Right lobe of liver (tissue), 6 donors: ENCODE data around the gene CWC27. TPM values are rescaled to one million over a fixed set of nuclear protein-coding genes. Genes with fewer than 3 reads are reported as not detected.

ENCODE experiments used
- ATAC-seq, 4 donors: fragments of 200-7000 bp; cut with Tn5 transposase; one replicate each; pipeline ENCODE4 v1.9.1; 2020; ENCODE audit warnings: mild to moderate bottlenecking in 4 of 4, moderate library complexity in 4 of 4
- DNase-seq, 3 donors: peaks; one replicate each; pipeline ENCODE4 v3.0.0-alpha.2; 2020
- H3K27ac ChIP-seq, 3 donors: fragments of 200-600 bp; one replicate each; pipeline ENCODE4 v1.8.0; 2022
- H3K27me3 ChIP-seq, 2 donors: fragments of 200-600 bp; one replicate each; pipeline ENCODE4 v1.8.0; 2022
- H3K36me3 ChIP-seq, 4 donors: fragments of 200-600 bp; sonication (generic) in 1 of 4; one replicate each; pipeline versions ENCODE4 v1.5.1 to v1.8.0; 2017 to 2022; ENCODE audit warnings: control low read depth in 1 of 4
- H3K4me1 ChIP-seq, 4 donors: fragments of 200-600 bp; sonication (generic) in 1 of 4; one replicate each; pipeline versions ENCODE4 v1.5.1 to v1.8.0; 2017 to 2022; ENCODE audit warnings: control low read depth in 1 of 4
- H3K4me3 ChIP-seq, 3 donors: fragments of 200-600 bp; one replicate each; pipeline ENCODE4 v1.8.0; 2022
- H3K9me3 ChIP-seq, 4 donors: fragments of 200-600 bp; sonication (generic) in 1 of 4; one replicate each; pipeline versions ENCODE4 v1.5.1 to v1.8.0; 2017 to 2022; ENCODE audit warnings: control low read depth in 1 of 4
- CTCF ChIP-seq, 4 donors: fragments of 200-600 bp in 3 of 4; fragments of 450-650 bp in 1 of 4; IDR thresholded peaks; one replicate each; pipeline versions ENCODE4 v1.5.1 to v1.8.0; 2016 to 2022; ENCODE audit warnings: antibody characterized with exemption in 4 of 4, mild to moderate bottlenecking in 2 of 4
- POLR2A ChIP-seq: fragments of 450-650 bp; IDR thresholded peaks from one replicate; pipeline ENCODE4 v1.6.1; 2017; ENCODE audit warnings: antibody characterized with exemption, mild to moderate bottlenecking
- WGBS: methylation state at CpG from one replicate; pipeline ENCODE4 v1.1.6; 2018; ENCODE audit warnings: low coverage, low lambda C conversion rate; ENCODE audit not compliant: insufficient coverage; ENCODE audit errors: missing lambda C conversion rate; 5-methylcytosine and 5-hydroxymethylcytosine counted together
- intact Hi-C, 2 donors: fragments of 100-400 bp; cut with DNase I; formaldehyde crosslinking; loops; one replicate each; pipeline versions ENCODE4 v1.11.2 to v1.14.1; 2022
- total RNA-seq, 6 experiments: library from RNA; depleted of rRNA in 2 of 6; stranded (reverse); fragments of >200 nt in 2 of 6; fragmentation: NEBNext Ultra II Directional in 3 of 6; extraction: Animal tissue kit (Norgen Biotek cat#: 25700) in 3 of 6; gene quantifications; one replicate each; pipeline versions ENCODE4 v1.1.0 to v1.2.4, GENCODE V29; 2016 to 2023
- donor health status: DM: no; HTN: yes; CAD: no.
- donor health status: DM: no; HTN: no; CAD: no.
- donor health status: DM: no; HTN: no; CAD: no.
- donor health status: DM: no; HTN: yes; CAD: no.
- donor health status: DM: no; HTN: yes; CAD: no.

The CWC27 gene
- total RNA-seq, 6 experiments from 2014 or later = 5.8 to 7.3 (median 6.8) TPM

DNA sequence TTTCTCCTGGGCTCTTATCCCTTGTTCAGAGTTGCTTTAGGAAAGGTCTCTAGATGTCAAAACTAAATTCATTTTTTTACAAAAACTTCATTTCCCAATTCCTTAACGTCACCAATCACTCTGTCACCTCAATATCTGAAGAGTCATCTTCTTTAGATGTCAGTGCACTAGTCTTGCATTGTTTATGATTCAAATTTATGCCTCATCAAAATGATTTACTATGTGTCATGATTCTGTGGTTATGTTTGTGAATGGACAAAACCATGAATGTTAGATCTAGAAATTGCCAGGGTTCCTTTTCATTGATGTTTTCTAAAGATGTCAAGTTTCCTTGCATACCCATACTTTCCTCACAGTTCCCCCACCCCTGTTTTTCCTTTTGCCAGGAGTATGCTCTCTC lies 21.5 kb downstream of the CWC27 start:
- TF ChIP-seq POLR2A (no peak), CTCF (IDR thresholded peaks at IDR 0.05) (no peak)
- Histone ChIP-seq H3K36me3 (no peaks in the 10 kb centered on the region), H3K27me3 (no peaks in the 10 kb centered on the region), H3K9me3 (no peaks in the 10 kb centered on the region), H3K4me3 (no peak overlapping the region), H3K4me1 (no peaks in the 10 kb centered on the region), H3K27ac (no peak overlapping the region)
- WGBS = 89% methylated on average over 1 of the region's 1 CpG
- no peak for DNase-seq
- ATAC-seq = no peak
- intact Hi-C loops = no loop called here

DNA sequence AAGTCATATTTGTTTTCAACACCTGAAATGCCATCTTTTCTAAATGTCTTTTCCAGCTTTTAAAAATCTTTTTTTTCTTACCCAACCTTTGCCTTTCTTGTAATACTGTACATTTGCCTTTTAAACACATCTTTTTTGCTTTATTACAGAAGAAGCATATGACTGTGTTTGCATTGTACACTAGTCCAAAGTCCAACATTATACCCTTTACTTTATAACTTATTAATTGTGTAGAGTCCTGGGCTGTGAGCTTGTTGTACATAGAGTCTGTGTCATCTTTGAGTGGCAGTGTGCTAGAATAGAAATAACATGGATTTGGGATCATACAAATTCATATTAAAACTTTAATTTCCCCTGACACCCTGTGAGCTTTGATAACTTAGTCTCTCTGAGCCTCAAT lies 23.7 kb downstream of the CWC27 start:
- H3K27me3 ChIP-seq = no peaks in the 10 kb centered on the region
- H3K4me1 ChIP-seq = no peaks in the 10 kb centered on the region
- ATAC-seq = no peak
- no peaks in the 10 kb centered on the region for H3K36me3 ChIP-seq
- H3K27ac ChIP-seq = no peak overlapping the region
- intact Hi-C loops = no loop called here
- TF ChIP-seq CTCF (IDR thresholded peaks at IDR 0.05) = no peak
- no peak for TF ChIP-seq POLR2A
- no peak for DNase-seq
- H3K4me3 ChIP-seq = no peak overlapping the region
- no peaks in the 10 kb centered on the region for H3K9me3 ChIP-seq

GRCh38 chr5:64794053-64794770 lies 25.5 kb downstream of the CWC27 start:
- Histone ChIP-seq H3K9me3 (no peaks in the 10 kb centered on the region), H3K4me1 (no peaks in the 10 kb centered on the region), H3K4me3 (no peak overlapping the region), H3K27ac (no peak overlapping the region), H3K36me3 (no peaks in the 10 kb centered on the region), H3K27me3 (no peaks in the 10 kb centered on the region)
- TF ChIP-seq CTCF (IDR thresholded peaks at IDR 0.05) (no peak), POLR2A (no peak)
- no peak for ATAC-seq
- intact Hi-C loops = no loop called here
- DNase-seq = no peak
- 69% methylated on average over 3 of the region's 3 CpGs for WGBS

DNA sequence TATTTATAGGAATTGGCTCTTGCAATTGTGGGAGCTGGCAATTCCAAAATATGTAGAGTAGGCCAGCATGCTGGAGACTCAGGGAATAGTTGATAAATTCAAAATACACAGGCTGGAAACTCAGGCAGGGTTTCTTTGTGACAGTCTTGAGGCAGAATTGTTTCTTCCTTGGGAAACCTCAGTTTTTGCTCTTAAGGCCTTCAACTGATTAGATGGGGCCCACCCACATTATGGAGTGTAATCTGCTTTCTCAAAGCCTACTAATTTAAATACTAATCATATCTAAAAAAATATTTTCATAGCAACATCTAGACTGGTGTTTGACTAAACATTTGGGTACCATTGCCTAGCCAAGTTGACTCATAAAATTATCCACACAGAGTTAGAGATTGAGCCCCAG lies 27.6 kb downstream of the CWC27 start:
- TF ChIP-seq POLR2A (no peak), CTCF (IDR thresholded peaks at IDR 0.05) (no peak)
- no peak overlapping the region for H3K27ac ChIP-seq
- no peaks in the 10 kb centered on the region for H3K27me3 ChIP-seq
- H3K9me3 ChIP-seq = no peaks in the 10 kb centered on the region
- H3K4me3 ChIP-seq = no peak overlapping the region
- DNase-seq = no peak
- no peak for ATAC-seq
- no peaks in the 10 kb centered on the region for H3K36me3 ChIP-seq
- H3K4me1 ChIP-seq = no peaks in the 10 kb centered on the region
- intact Hi-C loops = no loop called here

DNA sequence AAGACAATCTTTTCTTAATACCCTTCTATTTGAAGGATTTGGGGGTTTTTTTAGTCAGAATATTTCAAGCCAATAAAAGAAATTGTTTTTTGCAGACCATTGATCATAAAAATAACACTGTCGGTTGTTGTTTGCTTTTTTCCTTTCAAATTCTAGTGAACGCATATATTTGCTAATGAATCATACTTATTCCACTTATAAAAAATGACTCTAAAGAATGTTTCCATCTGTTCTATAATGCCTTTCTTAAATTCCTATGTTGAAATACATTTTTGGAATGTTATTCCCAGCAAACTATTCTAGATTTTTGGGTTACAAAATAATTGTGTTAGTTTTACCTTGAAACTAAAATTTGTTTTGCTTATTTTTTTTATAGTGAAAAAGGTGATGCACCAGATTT lies 32.2 kb downstream of the CWC27 start:
- no peaks in the 10 kb centered on the region for H3K4me1 ChIP-seq
- no peak overlapping the region for H3K27ac ChIP-seq
- intact Hi-C loops = no loop called here
- 91% methylated on average over 2 of the region's 2 CpGs for WGBS
- TF ChIP-seq POLR2A = no peak
- no peak for TF ChIP-seq CTCF (IDR thresholded peaks at IDR 0.05)
- H3K36me3 ChIP-seq = peaks cover 0 to 6% (median 0%) of the 10 kb centered on the region in 4 donors
- DNase-seq = no peak
- ATAC-seq = no peak
- no peak overlapping the region for H3K4me3 ChIP-seq
- no peaks in the 10 kb centered on the region for H3K27me3 ChIP-seq
- no peaks in the 10 kb centered on the region for H3K9me3 ChIP-seq
